Measurements from ENCODE around the gene SMARCC1.

SMARCC1 gene

GRCh38 chr3:47701388-47701787 lies 80.3 kb downstream of the SMARCC1 start:
- DNase-seq (ENCODE audit: low read depth), result no peak

GRCh38 chr3:47692158-47692557 lies 89.5 kb downstream of the SMARCC1 start:
- no peak for DNase-seq (ENCODE audit: low read depth)

GRCh38 chr3:47688488-47688887 lies 93.2 kb downstream of the SMARCC1 start:
- DNase-seq (ENCODE audit: low read depth), result no peak

- no peak for DNase-seq (ENCODE audit: low read depth)
Observed at GRCh38 chr3:47685037-47685436, 96.7 kb downstream of the SMARCC1 start.

- DNase-seq (ENCODE audit: low read depth), result no peak
Observed at GRCh38 chr3:47681016-47681415, 100.7 kb downstream of the SMARCC1 start.

GRCh38 chr3:47678446-47679338 lies 103.0 kb downstream of the SMARCC1 start:
- no peak for DNase-seq (ENCODE audit: low read depth)

- DNase-seq (ENCODE audit: low read depth), result no peak
Observed at GRCh38 chr3:47669026-47669749, 112.5 kb downstream of the SMARCC1 start.

- DNase-seq (ENCODE audit: low read depth), result no peak
Observed at GRCh38 chr3:47666118-47666517, 115.6 kb downstream of the SMARCC1 start.

GRCh38 chr3:47664519-47664918 lies 117.2 kb downstream of the SMARCC1 start:
- no peak for DNase-seq (ENCODE audit: low read depth)

- DNase-seq (ENCODE audit: low read depth), result no peak
Observed at GRCh38 chr3:47663630-47664240, 118.0 kb downstream of the SMARCC1 start.

GRCh38 chr3:47661121-47661752 lies 120.5 kb downstream of the SMARCC1 start:
- DNase-seq (ENCODE audit: low read depth), result peak; percentile 19

GRCh38 chr3:47658444-47658843 lies 123.2 kb downstream of the SMARCC1 start:
- no peak for DNase-seq (ENCODE audit: low read depth)

- DNase-seq (ENCODE audit: low read depth), result no peak
Observed at GRCh38 chr3:47652142-47652541, 129.6 kb downstream of the SMARCC1 start.

GRCh38 chr3:47650294-47650693 lies 131.4 kb downstream of the SMARCC1 start:
- DNase-seq (ENCODE audit: low read depth), result no peak

- no peak for DNase-seq (ENCODE audit: low read depth)
Observed at GRCh38 chr3:47647550-47647949, 134.1 kb downstream of the SMARCC1 start.

GRCh38 chr3:47646362-47646761 lies 135.3 kb downstream of the SMARCC1 start:
- peak; percentile 75 for DNase-seq (ENCODE audit: low read depth)

- no peak for DNase-seq (ENCODE audit: low read depth)
Observed at GRCh38 chr3:47645551-47645950, 136.1 kb downstream of the SMARCC1 start.

GRCh38 chr3:47643092-47643491 lies 138.6 kb downstream of the SMARCC1 start:
- no peak for DNase-seq (ENCODE audit: low read depth)

GRCh38 chr3:47641739-47642138 lies 140.0 kb downstream of the SMARCC1 start:
- DNase-seq (ENCODE audit: low read depth), result no peak

GRCh38 chr3:47636921-47637320 lies 144.8 kb downstream of the SMARCC1 start:
- DNase-seq (ENCODE audit: low read depth), result no peak

- no peak for DNase-seq (ENCODE audit: low read depth)
Observed at GRCh38 chr3:47636225-47636624, 145.5 kb downstream of the SMARCC1 start.

- no peak for DNase-seq (ENCODE audit: low read depth)
Observed at GRCh38 chr3:47635536-47635935, 146.2 kb downstream of the SMARCC1 start.
